GM23338 (cell line): Measurements from ENCODE around the gene WFS1. TPM values are rescaled to one million over a fixed set of nuclear protein-coding genes. Genes with fewer than 3 reads are reported as not detected.

Experiments
- ATAC-seq: fragments of 200-7000 bp; cut with Tn5 transposase; 3 replicates; pipeline ENCODE4 v1.9.1; 2020
- DNase-seq: peaks from one replicate; pipeline ENCODE4 v3.0.0-alpha.2; 2015; ENCODE audit warnings: low spot score
- H2AFZ ChIP-seq: fragments of 200-600 bp; sonication (generic); 2 replicates; pipeline ENCODE4 v1.8.0; 2016; ENCODE audit warnings: antibody characterized with exemption, mild to moderate bottlenecking, moderate library complexity
- H3F3A ChIP-seq: fragments of 200-600 bp; sonication (generic); replicated peaks from 2 replicates; pipeline ENCODE4 v1.8.0; 2017; ENCODE audit warnings: antibody characterized with exemption, mixed run types, low read depth
- H3K27ac ChIP-seq: fragments of 200-600 bp; sonication (generic); 2 replicates; pipeline ENCODE4 v1.6.1; 2016; ENCODE audit warnings: low read depth
- H3K27me3 ChIP-seq: fragments of 200-600 bp; sonication (generic); 2 replicates; pipeline ENCODE4 v1.8.0; 2016; ENCODE audit warnings: mild to moderate bottlenecking, mixed run types, moderate library complexity; ENCODE audit not compliant: insufficient read depth
- H3K36me3 ChIP-seq: fragments of 200-600 bp; sonication (generic); 2 replicates; pipeline ENCODE4 v1.8.0; 2016; ENCODE audit warnings: mild to moderate bottlenecking; ENCODE audit not compliant: insufficient read depth
- H3K4me1 ChIP-seq: fragments of 200-600 bp; sonication (generic); 2 replicates; pipeline ENCODE4 v1.8.0; 2016; ENCODE audit warnings: mild to moderate bottlenecking, moderate library complexity; ENCODE audit not compliant: insufficient read depth
- H3K4me2 ChIP-seq: fragments of 200-600 bp; sonication (generic); 2 replicates; pipeline ENCODE4 v1.7.1; 2017; ENCODE audit warnings: mixed run types
- H3K4me3 ChIP-seq: fragments of 200-600 bp; sonication (generic); 2 replicates; pipeline ENCODE4 v1.6.1; 2016; ENCODE audit warnings: mixed run types
- H3K79me2 ChIP-seq: fragments of 200-600 bp; sonication (generic); replicated peaks from 2 replicates; pipeline ENCODE4 v1.8.0; 2017; ENCODE audit warnings: mild to moderate bottlenecking; ENCODE audit not compliant: insufficient read depth
- H3K9me2 ChIP-seq: fragments of 200-600 bp; sonication (generic); 2 replicates; pipeline ENCODE4 v1.8.0; 2017; ENCODE audit not compliant: insufficient read depth
- H4K20me1 ChIP-seq: fragments of 200-600 bp; sonication (generic); replicated peaks from 2 replicates; pipeline ENCODE4 v1.8.0; 2017; ENCODE audit warnings: mild to moderate bottlenecking; ENCODE audit not compliant: insufficient read depth
- H3K27ac Mint-ChIP-seq: 2 replicates; pipeline ENCODE4 v1.8.0; 2020; ENCODE audit warnings: inconsistent platforms, mild to moderate bottlenecking, moderate library complexity, mixed read lengths
- H3K27me3 Mint-ChIP-seq: 3 replicates; pipeline ENCODE4 v1.8.0; 2022; ENCODE audit warnings: low read depth, mild to moderate bottlenecking, moderate library complexity, mixed read lengths, inconsistent platforms; ENCODE audit not compliant: insufficient read depth, poor library complexity
- H3K36me3 Mint-ChIP-seq: 3 replicates; pipeline ENCODE4 v1.8.0; 2021; ENCODE audit warnings: low read depth, mild to moderate bottlenecking, inconsistent platforms, moderate library complexity, mixed read lengths
- H3K4me1 Mint-ChIP-seq: 3 replicates; pipeline ENCODE4 v1.8.0; 2020; ENCODE audit warnings: mild to moderate bottlenecking, inconsistent platforms, mixed read lengths
- H3K4me3 Mint-ChIP-seq: 3 replicates; pipeline ENCODE4 v1.8.0; 2021; ENCODE audit warnings: moderate library complexity, mild to moderate bottlenecking, inconsistent platforms, mixed read lengths
- H3K9me3 Mint-ChIP-seq: 3 replicates; pipeline ENCODE4 v1.8.0; 2020; ENCODE audit warnings: moderate library complexity, mild to moderate bottlenecking, inconsistent platforms, mixed read lengths
- CREB1 ChIP-seq: fragments of 250-450 bp; sonication (Bioruptor Pico); IDR thresholded peaks from 2 replicates; pipeline ENCODE4 v1.5.0; 2020; ENCODE audit warnings: low read depth, mild to moderate bottlenecking, moderate library complexity
- EZH2 ChIP-seq: fragments of 200-600 bp; sonication (generic); IDR thresholded peaks from one replicate; pipeline ENCODE4 v1.8.0; 2017; ENCODE audit warnings: antibody characterized with exemption, mild to moderate bottlenecking, low read depth; ENCODE audit not compliant: unreplicated experiment
- EZH2phosphoT487 ChIP-seq: fragments of 200-600 bp; sonication (generic); IDR thresholded peaks from one replicate; pipeline ENCODE4 v1.8.1; 2018; ENCODE audit warnings: antibody characterized with exemption; ENCODE audit not compliant: unreplicated experiment
- JUNB ChIP-seq: IDR thresholded peaks from one replicate; pipeline ENCODE4 v1.6.1; 2016; ENCODE audit warnings: antibody characterized with exemption; ENCODE audit not compliant: unreplicated experiment
- NANOG ChIP-seq: IDR thresholded peaks from 2 replicates; pipeline ENCODE4 v1.6.1; 2016; ENCODE audit warnings: antibody characterized with exemption, borderline replicate concordance
- POLR2AphosphoS5 ChIP-seq: IDR thresholded peaks from 2 replicates; pipeline ENCODE4 v1.6.1; 2016; ENCODE audit warnings: antibody characterized with exemption, low read depth
- STAT1 ChIP-seq: IDR thresholded peaks from one replicate; pipeline ENCODE4 v1.6.1; 2016; ENCODE audit warnings: antibody characterized with exemption; ENCODE audit not compliant: unreplicated experiment
- ZNF114 ChIP-seq: fragments of 250-450 bp; sonication (Bioruptor Pico); IDR thresholded peaks from 2 replicates; pipeline ENCODE4 v1.5.0; 2020; ENCODE audit warnings: mild to moderate bottlenecking, moderate library complexity
- ZNF331 ChIP-seq: fragments of 250-450 bp; sonication (Bioruptor Pico); IDR thresholded peaks from 2 replicates; pipeline ENCODE4 v1.5.0; 2020; ENCODE audit warnings: low read depth, mild to moderate bottlenecking, moderate library complexity
- polyA plus RNA-seq: library from polyadenylated mRNA; unstranded; fragments of >200 nt; fragmentation: Nextera tagmentation; extraction: Ambion mirVana; gene quantifications from 2 replicates; pipeline ENCODE4 v1.2.1, GENCODE V29; 2016
- total RNA-seq: library from RNA; depleted of rRNA; stranded (reverse); fragments of >200 nt; shearing (Covaris generic); gene quantifications from 2 replicates; pipeline ENCODE4 v1.2.3, GENCODE V29; 2014
- TF ChIP-seq, protein P1 (sequence below): IDR thresholded peaks from 2 replicates; pipeline ENCODE4 v1.6.1; 2016; ENCODE audit warnings: antibody characterized with exemption
- TF ChIP-seq, protein P2 (sequence below): fragments of 250-450 bp; sonication (Bioruptor Pico); IDR thresholded peaks from 2 replicates; pipeline ENCODE4 v1.5.0; 2020; ENCODE audit warnings: mild to moderate bottlenecking, moderate library complexity
- TF ChIP-seq, protein P3 (sequence below), 2 experiments: fragments of 200-600 bp in 1 of 2; sonication (generic) in 1 of 2; conservative IDR thresholded peaks; 2 replicates each; pipeline versions ENCODE4 v1.5.1 to v1.6.1; 2016 to 2017; ENCODE audit warnings: antibody characterized with exemption in 2 of 2, low read depth in 2 of 2, mild to moderate bottlenecking in 2 of 2, moderate library complexity in 1 of 2
- TF ChIP-seq, protein P4 (sequence below): IDR thresholded peaks from one replicate; pipeline ENCODE4 v1.6.1; 2018; ENCODE audit warnings: antibody characterized with exemption; ENCODE audit not compliant: unreplicated experiment

The WFS1 gene
- total and polyA plus RNA-seq, 2 experiments from 2014 or later, result 24.7 to 45.4 TPM

- Mint-ChIP-seq H3K27ac (no peak overlapping the region), H3K4me3 (peak overlapping the region; percentile 52), H3K27me3 (peaks cover 6% of the 10 kb centered on the region), H3K4me1 (peaks cover 9% of the 10 kb centered on the region), H3K9me3 (peaks cover 4% of the 10 kb centered on the region; the same call in 1 of the 3 replicates), H3K36me3 (no peaks in the 10 kb centered on the region)
- no peak for TF ChIP-seq STAT1
- TF ChIP-seq, protein P1, sequence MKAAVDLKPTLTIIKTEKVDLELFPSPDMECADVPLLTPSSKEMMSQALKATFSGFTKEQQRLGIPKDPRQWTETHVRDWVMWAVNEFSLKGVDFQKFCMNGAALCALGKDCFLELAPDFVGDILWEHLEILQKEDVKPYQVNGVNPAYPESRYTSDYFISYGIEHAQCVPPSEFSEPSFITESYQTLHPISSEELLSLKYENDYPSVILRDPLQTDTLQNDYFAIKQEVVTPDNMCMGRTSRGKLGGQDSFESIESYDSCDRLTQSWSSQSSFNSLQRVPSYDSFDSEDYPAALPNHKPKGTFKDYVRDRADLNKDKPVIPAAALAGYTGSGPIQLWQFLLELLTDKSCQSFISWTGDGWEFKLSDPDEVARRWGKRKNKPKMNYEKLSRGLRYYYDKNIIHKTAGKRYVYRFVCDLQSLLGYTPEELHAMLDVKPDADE, result no peak
- TF ChIP-seq, protein P2, sequence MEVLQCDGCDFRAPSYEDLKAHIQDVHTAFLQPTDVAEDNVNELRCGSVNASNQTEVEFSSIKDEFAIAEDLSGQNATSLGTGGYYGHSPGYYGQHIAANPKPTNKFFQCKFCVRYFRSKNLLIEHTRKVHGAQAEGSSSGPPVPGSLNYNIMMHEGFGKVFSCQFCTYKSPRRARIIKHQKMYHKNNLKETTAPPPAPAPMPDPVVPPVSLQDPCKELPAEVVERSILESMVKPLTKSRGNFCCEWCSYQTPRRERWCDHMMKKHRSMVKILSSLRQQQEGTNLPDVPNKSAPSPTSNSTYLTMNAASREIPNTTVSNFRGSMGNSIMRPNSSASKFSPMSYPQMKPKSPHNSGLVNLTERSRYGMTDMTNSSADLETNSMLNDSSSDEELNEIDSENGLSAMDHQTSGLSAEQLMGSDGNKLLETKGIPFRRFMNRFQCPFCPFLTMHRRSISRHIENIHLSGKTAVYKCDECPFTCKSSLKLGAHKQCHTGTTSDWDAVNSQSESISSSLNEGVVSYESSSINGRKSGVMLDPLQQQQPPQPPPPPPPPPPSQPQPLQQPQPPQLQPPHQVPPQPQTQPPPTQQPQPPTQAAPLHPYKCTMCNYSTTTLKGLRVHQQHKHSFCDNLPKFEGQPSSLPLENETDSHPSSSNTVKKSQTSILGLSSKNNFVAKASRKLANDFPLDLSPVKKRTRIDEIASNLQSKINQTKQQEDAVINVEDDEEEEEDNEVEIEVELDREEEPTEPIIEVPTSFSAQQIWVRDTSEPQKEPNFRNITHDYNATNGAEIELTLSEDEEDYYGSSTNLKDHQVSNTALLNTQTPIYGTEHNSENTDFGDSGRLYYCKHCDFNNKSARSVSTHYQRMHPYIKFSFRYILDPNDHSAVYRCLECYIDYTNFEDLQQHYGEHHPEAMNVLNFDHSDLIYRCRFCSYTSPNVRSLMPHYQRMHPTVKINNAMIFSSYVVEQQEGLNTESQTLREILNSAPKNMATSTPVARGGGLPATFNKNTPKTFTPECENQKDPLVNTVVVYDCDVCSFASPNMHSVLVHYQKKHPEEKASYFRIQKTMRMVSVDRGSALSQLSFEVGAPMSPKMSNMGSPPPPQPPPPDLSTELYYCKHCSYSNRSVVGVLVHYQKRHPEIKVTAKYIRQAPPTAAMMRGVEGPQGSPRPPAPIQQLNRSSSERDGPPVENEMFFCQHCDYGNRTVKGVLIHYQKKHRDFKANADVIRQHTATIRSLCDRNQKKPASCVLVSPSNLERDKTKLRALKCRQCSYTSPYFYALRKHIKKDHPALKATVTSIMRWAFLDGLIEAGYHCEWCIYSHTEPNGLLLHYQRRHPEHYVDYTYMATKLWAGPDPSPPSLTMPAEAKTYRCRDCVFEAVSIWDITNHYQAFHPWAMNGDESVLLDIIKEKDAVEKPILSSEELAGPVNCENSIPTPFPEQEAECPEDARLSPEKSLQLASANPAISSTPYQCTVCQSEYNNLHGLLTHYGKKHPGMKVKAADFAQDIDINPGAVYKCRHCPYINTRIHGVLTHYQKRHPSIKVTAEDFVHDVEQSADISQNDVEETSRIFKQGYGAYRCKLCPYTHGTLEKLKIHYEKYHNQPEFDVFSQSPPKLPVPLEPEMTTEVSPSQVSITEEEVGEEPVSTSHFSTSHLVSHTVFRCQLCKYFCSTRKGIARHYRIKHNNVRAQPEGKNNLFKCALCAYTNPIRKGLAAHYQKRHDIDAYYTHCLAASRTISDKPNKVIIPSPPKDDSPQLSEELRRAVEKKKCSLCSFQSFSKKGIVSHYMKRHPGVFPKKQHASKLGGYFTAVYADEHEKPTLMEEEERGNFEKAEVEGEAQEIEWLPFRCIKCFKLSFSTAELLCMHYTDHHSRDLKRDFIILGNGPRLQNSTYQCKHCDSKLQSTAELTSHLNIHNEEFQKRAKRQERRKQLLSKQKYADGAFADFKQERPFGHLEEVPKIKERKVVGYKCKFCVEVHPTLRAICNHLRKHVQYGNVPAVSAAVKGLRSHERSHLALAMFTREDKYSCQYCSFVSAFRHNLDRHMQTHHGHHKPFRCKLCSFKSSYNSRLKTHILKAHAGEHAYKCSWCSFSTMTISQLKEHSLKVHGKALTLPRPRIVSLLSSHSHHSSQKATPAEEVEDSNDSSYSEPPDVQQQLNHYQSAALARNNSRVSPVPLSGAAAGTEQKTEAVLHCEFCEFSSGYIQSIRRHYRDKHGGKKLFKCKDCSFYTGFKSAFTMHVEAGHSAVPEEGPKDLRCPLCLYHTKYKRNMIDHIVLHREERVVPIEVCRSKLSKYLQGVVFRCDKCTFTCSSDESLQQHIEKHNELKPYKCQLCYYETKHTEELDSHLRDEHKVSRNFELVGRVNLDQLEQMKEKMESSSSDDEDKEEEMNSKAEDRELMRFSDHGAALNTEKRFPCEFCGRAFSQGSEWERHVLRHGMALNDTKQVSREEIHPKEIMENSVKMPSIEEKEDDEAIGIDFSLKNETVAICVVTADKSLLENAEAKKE (CRISPR knock-in tag), result no peak
- no peak for TF ChIP-seq ZNF331 (CRISPR knock-in tag)
- TF ChIP-seq ZNF114, result no peak
- TF ChIP-seq, protein P3, sequence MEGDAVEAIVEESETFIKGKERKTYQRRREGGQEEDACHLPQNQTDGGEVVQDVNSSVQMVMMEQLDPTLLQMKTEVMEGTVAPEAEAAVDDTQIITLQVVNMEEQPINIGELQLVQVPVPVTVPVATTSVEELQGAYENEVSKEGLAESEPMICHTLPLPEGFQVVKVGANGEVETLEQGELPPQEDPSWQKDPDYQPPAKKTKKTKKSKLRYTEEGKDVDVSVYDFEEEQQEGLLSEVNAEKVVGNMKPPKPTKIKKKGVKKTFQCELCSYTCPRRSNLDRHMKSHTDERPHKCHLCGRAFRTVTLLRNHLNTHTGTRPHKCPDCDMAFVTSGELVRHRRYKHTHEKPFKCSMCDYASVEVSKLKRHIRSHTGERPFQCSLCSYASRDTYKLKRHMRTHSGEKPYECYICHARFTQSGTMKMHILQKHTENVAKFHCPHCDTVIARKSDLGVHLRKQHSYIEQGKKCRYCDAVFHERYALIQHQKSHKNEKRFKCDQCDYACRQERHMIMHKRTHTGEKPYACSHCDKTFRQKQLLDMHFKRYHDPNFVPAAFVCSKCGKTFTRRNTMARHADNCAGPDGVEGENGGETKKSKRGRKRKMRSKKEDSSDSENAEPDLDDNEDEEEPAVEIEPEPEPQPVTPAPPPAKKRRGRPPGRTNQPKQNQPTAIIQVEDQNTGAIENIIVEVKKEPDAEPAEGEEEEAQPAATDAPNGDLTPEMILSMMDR (conservative IDR thresholded peaks at IDR 0.05; ENCODE audit: low read depth in 2 of 2), result no peak
- TF ChIP-seq EZH2phosphoT487, result no peak
- no peak for TF ChIP-seq POLR2AphosphoS5
- no peak for TF ChIP-seq NANOG
- TF ChIP-seq CREB1, result no peak
- TF ChIP-seq, protein P4, sequence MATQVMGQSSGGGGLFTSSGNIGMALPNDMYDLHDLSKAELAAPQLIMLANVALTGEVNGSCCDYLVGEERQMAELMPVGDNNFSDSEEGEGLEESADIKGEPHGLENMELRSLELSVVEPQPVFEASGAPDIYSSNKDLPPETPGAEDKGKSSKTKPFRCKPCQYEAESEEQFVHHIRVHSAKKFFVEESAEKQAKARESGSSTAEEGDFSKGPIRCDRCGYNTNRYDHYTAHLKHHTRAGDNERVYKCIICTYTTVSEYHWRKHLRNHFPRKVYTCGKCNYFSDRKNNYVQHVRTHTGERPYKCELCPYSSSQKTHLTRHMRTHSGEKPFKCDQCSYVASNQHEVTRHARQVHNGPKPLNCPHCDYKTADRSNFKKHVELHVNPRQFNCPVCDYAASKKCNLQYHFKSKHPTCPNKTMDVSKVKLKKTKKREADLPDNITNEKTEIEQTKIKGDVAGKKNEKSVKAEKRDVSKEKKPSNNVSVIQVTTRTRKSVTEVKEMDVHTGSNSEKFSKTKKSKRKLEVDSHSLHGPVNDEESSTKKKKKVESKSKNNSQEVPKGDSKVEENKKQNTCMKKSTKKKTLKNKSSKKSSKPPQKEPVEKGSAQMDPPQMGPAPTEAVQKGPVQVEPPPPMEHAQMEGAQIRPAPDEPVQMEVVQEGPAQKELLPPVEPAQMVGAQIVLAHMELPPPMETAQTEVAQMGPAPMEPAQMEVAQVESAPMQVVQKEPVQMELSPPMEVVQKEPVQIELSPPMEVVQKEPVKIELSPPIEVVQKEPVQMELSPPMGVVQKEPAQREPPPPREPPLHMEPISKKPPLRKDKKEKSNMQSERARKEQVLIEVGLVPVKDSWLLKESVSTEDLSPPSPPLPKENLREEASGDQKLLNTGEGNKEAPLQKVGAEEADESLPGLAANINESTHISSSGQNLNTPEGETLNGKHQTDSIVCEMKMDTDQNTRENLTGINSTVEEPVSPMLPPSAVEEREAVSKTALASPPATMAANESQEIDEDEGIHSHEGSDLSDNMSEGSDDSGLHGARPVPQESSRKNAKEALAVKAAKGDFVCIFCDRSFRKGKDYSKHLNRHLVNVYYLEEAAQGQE, result no peak
- TF ChIP-seq JUNB, result no peak
- TF ChIP-seq EZH2, result no peak
- H3K9me2 ChIP-seq, result no peaks in the 10 kb centered on the region
- no peaks in the 10 kb centered on the region for H3K79me2 ChIP-seq
- peak overlapping the region; percentile 95; the same call in 1 of the 2 replicates for H3K4me3 ChIP-seq
- DNase-seq (peak; percentile 83), ATAC-seq (peak; percentile 69)
- H3K4me2 ChIP-seq, result peak overlapping the region; percentile 65; the same call in 1 of the 2 replicates
- no peaks in the 10 kb centered on the region for H3K36me3 ChIP-seq
- no peaks in the 10 kb centered on the region for H4K20me1 ChIP-seq
- peaks cover 14% of the 10 kb centered on the region for H3K27me3 ChIP-seq
- H3F3A ChIP-seq, result 0 out of 2 replicates have a peak, but pooled peaks cover 3% of the 10 kb centered on the region
- H2AFZ ChIP-seq, result peak overlapping the region; percentile 80
- H3K27ac ChIP-seq, result no peak overlapping the region
- H3K4me1 ChIP-seq, result no peaks in the 10 kb centered on the region
Measured at GRCh38 chr4:6222761-6223292, 46.8 kb upstream of the WFS1 start.
